WTC11 (cell line): ENCODE data around the gene BBOX1. TPM values are rescaled to one million over a fixed set of nuclear protein-coding genes. Genes with fewer than 3 reads are reported as not detected.

Source experiments
- ATAC-seq: fragments of 200-7000 bp; cut with Tn5 transposase; 2 replicates; pipeline ENCODE4 v1.10.0; 2021; ENCODE audit warnings: mild to moderate bottlenecking, moderate library complexity
- CTCF ChIA-PET: fragments of 300-600 bp; sonication (Branson Sonifier 250); formaldehyde crosslinking; loops from one replicate; lab custom pipeline; 2021; ENCODE audit warnings: antibody characterized with exemption; lab: Charles Lee
- POLR2A ChIA-PET: fragments of 350-600 bp; sonication (Branson Sonifier 250); formaldehyde crosslinking; loops from one replicate; lab custom pipeline; 2021; ENCODE audit warnings: antibody characterized with exemption; lab: Charles Lee
- DNase-seq: peaks from one replicate; pipeline ENCODE4 v3.0.0; 2021; ENCODE audit warnings: low spot score
- H3K27ac Mint-ChIP-seq: 2 replicates; pipeline ENCODE4 v1.8.0; 2021; ENCODE audit warnings: mixed read lengths
- H3K27me3 Mint-ChIP-seq: 2 replicates; pipeline ENCODE4 v1.8.0; 2021; ENCODE audit warnings: low read depth, mild to moderate bottlenecking, moderate library complexity, mixed read lengths
- H3K36me3 Mint-ChIP-seq: 2 replicates; pipeline ENCODE4 v1.8.0; 2021; ENCODE audit warnings: mixed read lengths
- H3K4me1 Mint-ChIP-seq: 2 replicates; pipeline ENCODE4 v1.8.0; 2022; ENCODE audit warnings: mixed read lengths
- H3K4me3 Mint-ChIP-seq: 2 replicates; pipeline ENCODE4 v1.8.0; 2021; ENCODE audit warnings: mild to moderate bottlenecking, moderate library complexity, mixed read lengths
- H3K9me3 Mint-ChIP-seq: 2 replicates; pipeline ENCODE4 v1.8.0; 2021; ENCODE audit warnings: mixed read lengths
- EMX1 ChIP-seq: fragments of 250-450 bp; sonication (Bioruptor Pico); IDR thresholded peaks from 2 replicates; pipeline ENCODE4 v1.8.0; 2021; ENCODE audit warnings: mild to moderate bottlenecking
- ESRRA ChIP-seq: sonication (generic); formaldehyde crosslinking; IDR thresholded peaks from 2 replicates; pipeline ENCODE4 v1.8.1; 2022; ENCODE audit warnings: mild to moderate bottlenecking, missing genetic modification reagents, borderline replicate concordance
- HMGXB4 ChIP-seq: sonication (generic); formaldehyde crosslinking; IDR thresholded peaks from 2 replicates; pipeline ENCODE4 v1.8.1; 2023; ENCODE audit warnings: mild to moderate bottlenecking, moderate library complexity, missing genetic modification reagents
- JAZF1 ChIP-seq: fragments of 250-450 bp; sonication (Bioruptor Pico); IDR thresholded peaks from 2 replicates; pipeline ENCODE4 v1.9.0; 2021; ENCODE audit warnings: moderate library complexity, mild to moderate bottlenecking, inconsistent platforms
- JUN ChIP-seq: sonication (generic); formaldehyde crosslinking; IDR thresholded peaks from 2 replicates; pipeline ENCODE4 v1.8.0; 2023; ENCODE audit warnings: mild to moderate bottlenecking, missing genetic modification reagents
- MLX ChIP-seq: sonication (generic); formaldehyde crosslinking; IDR thresholded peaks from 2 replicates; pipeline ENCODE4 v1.8.1; 2023; ENCODE audit warnings: mild to moderate bottlenecking, missing genetic modification reagents, moderate library complexity
- NR1H2 ChIP-seq: sonication (generic); formaldehyde crosslinking; IDR thresholded peaks from 2 replicates; pipeline ENCODE4 v1.9.0; 2021; ENCODE audit warnings: mild to moderate bottlenecking, moderate library complexity, missing genetic modification reagents
- RELA ChIP-seq: sonication (generic); formaldehyde crosslinking; IDR thresholded peaks from 2 replicates; pipeline ENCODE4 v1.8.1; 2022; ENCODE audit warnings: missing genetic modification reagents, mild to moderate bottlenecking, borderline replicate concordance
- TEAD4 ChIP-seq: sonication (generic); formaldehyde crosslinking; IDR thresholded peaks from 2 replicates; pipeline ENCODE4 v1.8.0; 2022; ENCODE audit warnings: mild to moderate bottlenecking, missing genetic modification reagents
- TP53 ChIP-seq: sonication (generic); formaldehyde crosslinking; IDR thresholded peaks from 2 replicates; pipeline ENCODE4 v1.8.1; 2023; ENCODE audit warnings: mild to moderate bottlenecking, missing genetic modification reagents
- ZBTB21 ChIP-seq: sonication (generic); formaldehyde crosslinking; IDR thresholded peaks from 2 replicates; pipeline ENCODE4 v1.8.1; 2023; ENCODE audit warnings: mild to moderate bottlenecking, missing genetic modification reagents, borderline replicate concordance
- ZNF219 ChIP-seq: sonication (generic); formaldehyde crosslinking; IDR thresholded peaks from 2 replicates; pipeline ENCODE4 v1.8.0; 2023; ENCODE audit warnings: missing genetic modification reagents, mild to moderate bottlenecking, borderline replicate concordance
- ZNF263 ChIP-seq: sonication (generic); formaldehyde crosslinking; IDR thresholded peaks from 2 replicates; pipeline ENCODE4 v1.8.1; 2022; ENCODE audit warnings: low read depth, mild to moderate bottlenecking, moderate library complexity, missing genetic modification reagents
- ZNF416 ChIP-seq: fragments of 250-450 bp; sonication (Bioruptor Pico); IDR thresholded peaks from 2 replicates; pipeline ENCODE4 v1.9.0; 2021; ENCODE audit warnings: mild to moderate bottlenecking, inconsistent platforms
- total RNA-seq: library from RNA; stranded (reverse); gene quantifications from 3 replicates; pipeline ENCODE4 v1.2.3, GENCODE V29; 2021
- TF ChIP-seq, protein P1 (sequence below): fragments of 250-450 bp; sonication (Bioruptor Pico); IDR thresholded peaks from 2 replicates; pipeline ENCODE4 v2.1.2; 2022; ENCODE audit warnings: mild to moderate bottlenecking, moderate library complexity
- TF ChIP-seq, protein P2 (sequence below): sonication (generic); formaldehyde crosslinking; IDR thresholded peaks from 2 replicates; pipeline ENCODE4 v1.8.1; 2022; ENCODE audit warnings: mild to moderate bottlenecking, missing genetic modification reagents, moderate library complexity, borderline replicate concordance
- TF ChIP-seq, protein P3 (sequence below): sonication (generic); formaldehyde crosslinking; IDR thresholded peaks from 2 replicates; pipeline ENCODE4 v1.8.0; 2022; ENCODE audit warnings: mild to moderate bottlenecking, missing genetic modification reagents
- TF ChIP-seq, protein P4 (sequence below): sonication (generic); formaldehyde crosslinking; IDR thresholded peaks from 2 replicates; pipeline ENCODE4 v1.8.0; 2022; ENCODE audit warnings: mild to moderate bottlenecking, missing genetic modification reagents
- TF ChIP-seq, protein P5 (sequence below): sonication (generic); formaldehyde crosslinking; IDR thresholded peaks from 2 replicates; pipeline ENCODE4 v1.8.0; 2022; ENCODE audit warnings: missing genetic modification reagents

Gene BBOX1
- total RNA-seq, 1 experiment from 2014 or later, result not detected

GRCh38 chr11:27059431-27059830 is 18.8 kb downstream of the BBOX1 start:
- H3K27ac Mint-ChIP-seq, result no peak overlapping the region
- H3K27me3 Mint-ChIP-seq, result no peaks in the 10 kb centered on the region
- H3K4me1 Mint-ChIP-seq, result no peaks in the 10 kb centered on the region; the same call in 1 of the 2 replicates
- ChIA-PET CTCF (no interaction called here), POLR2A (no interaction called here)
- ATAC-seq (no peak), DNase-seq (no peak)
- H3K9me3 Mint-ChIP-seq, result peaks cover 3% of the 10 kb centered on the region; the same call in 1 of the 2 replicates
- H3K4me3 Mint-ChIP-seq, result no peak overlapping the region
- no peak for TF ChIP-seq ZNF219 (CRISPR knock-in tag)
- TF ChIP-seq, protein P1, sequence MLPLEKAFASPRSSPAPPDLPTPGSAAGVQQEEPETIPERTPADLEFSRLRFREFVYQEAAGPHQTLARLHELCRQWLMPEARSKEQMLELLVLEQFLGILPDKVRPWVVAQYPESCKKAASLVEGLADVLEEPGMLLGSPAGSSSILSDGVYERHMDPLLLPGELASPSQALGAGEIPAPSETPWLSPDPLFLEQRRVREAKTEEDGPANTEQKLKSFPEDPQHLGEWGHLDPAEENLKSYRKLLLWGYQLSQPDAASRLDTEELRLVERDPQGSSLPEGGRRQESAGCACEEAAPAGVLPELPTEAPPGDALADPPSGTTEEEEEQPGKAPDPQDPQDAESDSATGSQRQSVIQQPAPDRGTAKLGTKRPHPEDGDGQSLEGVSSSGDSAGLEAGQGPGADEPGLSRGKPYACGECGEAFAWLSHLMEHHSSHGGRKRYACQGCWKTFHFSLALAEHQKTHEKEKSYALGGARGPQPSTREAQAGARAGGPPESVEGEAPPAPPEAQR (CRISPR knock-in tag), result no peak
- no peak for TF ChIP-seq JUN (CRISPR knock-in tag)
- no peak for TF ChIP-seq TP53 (CRISPR knock-in tag)
- TF ChIP-seq ESRRA (CRISPR knock-in tag), result no peak
- TF ChIP-seq, protein P2, sequence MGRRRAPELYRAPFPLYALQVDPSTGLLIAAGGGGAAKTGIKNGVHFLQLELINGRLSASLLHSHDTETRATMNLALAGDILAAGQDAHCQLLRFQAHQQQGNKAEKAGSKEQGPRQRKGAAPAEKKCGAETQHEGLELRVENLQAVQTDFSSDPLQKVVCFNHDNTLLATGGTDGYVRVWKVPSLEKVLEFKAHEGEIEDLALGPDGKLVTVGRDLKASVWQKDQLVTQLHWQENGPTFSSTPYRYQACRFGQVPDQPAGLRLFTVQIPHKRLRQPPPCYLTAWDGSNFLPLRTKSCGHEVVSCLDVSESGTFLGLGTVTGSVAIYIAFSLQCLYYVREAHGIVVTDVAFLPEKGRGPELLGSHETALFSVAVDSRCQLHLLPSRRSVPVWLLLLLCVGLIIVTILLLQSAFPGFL (CRISPR knock-in tag), result no peak
- no peak for TF ChIP-seq TEAD4
- no peak for TF ChIP-seq EMX1 (CRISPR knock-in tag)
- no peak for TF ChIP-seq ZNF263 (CRISPR knock-in tag)
- TF ChIP-seq RELA (CRISPR knock-in tag), result no peak
- TF ChIP-seq MLX (CRISPR knock-in tag), result no peak
- TF ChIP-seq JAZF1 (CRISPR knock-in tag), result no peak
- TF ChIP-seq NR1H2 (CRISPR knock-in tag), result no peak
- TF ChIP-seq, protein P3, sequence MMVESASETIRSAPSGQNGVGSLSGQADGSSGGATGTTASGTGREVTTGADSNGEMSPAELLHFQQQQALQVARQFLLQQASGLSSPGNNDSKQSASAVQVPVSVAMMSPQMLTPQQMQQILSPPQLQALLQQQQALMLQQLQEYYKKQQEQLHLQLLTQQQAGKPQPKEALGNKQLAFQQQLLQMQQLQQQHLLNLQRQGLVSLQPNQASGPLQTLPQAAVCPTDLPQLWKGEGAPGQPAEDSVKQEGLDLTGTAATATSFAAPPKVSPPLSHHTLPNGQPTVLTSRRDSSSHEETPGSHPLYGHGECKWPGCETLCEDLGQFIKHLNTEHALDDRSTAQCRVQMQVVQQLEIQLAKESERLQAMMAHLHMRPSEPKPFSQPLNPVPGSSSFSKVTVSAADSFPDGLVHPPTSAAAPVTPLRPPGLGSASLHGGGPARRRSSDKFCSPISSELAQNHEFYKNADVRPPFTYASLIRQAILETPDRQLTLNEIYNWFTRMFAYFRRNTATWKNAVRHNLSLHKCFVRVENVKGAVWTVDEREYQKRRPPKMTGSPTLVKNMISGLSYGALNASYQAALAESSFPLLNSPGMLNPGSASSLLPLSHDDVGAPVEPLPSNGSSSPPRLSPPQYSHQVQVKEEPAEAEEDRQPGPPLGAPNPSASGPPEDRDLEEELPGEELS (CRISPR knock-in tag), result no peak
- TF ChIP-seq, protein P4, sequence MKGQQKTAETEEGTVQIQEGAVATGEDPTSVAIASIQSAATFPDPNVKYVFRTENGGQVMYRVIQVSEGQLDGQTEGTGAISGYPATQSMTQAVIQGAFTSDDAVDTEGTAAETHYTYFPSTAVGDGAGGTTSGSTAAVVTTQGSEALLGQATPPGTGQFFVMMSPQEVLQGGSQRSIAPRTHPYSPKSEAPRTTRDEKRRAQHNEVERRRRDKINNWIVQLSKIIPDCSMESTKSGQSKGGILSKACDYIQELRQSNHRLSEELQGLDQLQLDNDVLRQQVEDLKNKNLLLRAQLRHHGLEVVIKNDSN (CRISPR knock-in tag), result no peak
- TF ChIP-seq, protein P5, sequence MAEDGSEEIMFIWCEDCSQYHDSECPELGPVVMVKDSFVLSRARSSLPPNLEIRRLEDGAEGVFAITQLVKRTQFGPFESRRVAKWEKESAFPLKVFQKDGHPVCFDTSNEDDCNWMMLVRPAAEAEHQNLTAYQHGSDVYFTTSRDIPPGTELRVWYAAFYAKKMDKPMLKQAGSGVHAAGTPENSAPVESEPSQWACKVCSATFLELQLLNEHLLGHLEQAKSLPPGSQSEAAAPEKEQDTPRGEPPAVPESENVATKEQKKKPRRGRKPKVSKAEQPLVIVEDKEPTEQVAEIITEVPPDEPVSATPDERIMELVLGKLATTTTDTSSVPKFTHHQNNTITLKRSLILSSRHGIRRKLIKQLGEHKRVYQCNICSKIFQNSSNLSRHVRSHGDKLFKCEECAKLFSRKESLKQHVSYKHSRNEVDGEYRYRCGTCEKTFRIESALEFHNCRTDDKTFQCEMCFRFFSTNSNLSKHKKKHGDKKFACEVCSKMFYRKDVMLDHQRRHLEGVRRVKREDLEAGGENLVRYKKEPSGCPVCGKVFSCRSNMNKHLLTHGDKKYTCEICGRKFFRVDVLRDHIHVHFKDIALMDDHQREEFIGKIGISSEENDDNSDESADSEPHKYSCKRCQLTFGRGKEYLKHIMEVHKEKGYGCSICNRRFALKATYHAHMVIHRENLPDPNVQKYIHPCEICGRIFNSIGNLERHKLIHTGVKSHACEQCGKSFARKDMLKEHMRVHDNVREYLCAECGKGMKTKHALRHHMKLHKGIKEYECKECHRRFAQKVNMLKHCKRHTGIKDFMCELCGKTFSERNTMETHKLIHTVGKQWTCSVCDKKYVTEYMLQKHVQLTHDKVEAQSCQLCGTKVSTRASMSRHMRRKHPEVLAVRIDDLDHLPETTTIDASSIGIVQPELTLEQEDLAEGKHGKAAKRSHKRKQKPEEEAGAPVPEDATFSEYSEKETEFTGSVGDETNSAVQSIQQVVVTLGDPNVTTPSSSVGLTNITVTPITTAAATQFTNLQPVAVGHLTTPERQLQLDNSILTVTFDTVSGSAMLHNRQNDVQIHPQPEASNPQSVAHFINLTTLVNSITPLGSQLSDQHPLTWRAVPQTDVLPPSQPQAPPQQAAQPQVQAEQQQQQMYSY (CRISPR knock-in tag), result no peak
- no peak for TF ChIP-seq ZNF416 (CRISPR knock-in tag)
- TF ChIP-seq HMGXB4 (CRISPR knock-in tag), result no peak
- no peak for TF ChIP-seq ZBTB21 (CRISPR knock-in tag)
- H3K36me3 Mint-ChIP-seq, result no peaks in the 10 kb centered on the region
